ENCODE data around the gene RALGPS2.

- TF ChIP-seq, protein P1, sequence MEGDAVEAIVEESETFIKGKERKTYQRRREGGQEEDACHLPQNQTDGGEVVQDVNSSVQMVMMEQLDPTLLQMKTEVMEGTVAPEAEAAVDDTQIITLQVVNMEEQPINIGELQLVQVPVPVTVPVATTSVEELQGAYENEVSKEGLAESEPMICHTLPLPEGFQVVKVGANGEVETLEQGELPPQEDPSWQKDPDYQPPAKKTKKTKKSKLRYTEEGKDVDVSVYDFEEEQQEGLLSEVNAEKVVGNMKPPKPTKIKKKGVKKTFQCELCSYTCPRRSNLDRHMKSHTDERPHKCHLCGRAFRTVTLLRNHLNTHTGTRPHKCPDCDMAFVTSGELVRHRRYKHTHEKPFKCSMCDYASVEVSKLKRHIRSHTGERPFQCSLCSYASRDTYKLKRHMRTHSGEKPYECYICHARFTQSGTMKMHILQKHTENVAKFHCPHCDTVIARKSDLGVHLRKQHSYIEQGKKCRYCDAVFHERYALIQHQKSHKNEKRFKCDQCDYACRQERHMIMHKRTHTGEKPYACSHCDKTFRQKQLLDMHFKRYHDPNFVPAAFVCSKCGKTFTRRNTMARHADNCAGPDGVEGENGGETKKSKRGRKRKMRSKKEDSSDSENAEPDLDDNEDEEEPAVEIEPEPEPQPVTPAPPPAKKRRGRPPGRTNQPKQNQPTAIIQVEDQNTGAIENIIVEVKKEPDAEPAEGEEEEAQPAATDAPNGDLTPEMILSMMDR (conservative IDR thresholded peaks at IDR 0.05; ENCODE audit: low read depth in 2 of 2) = no peak
- TF ChIP-seq EZH2 (IDR thresholded peaks at IDR 0.05; ENCODE audit: low read depth, unreplicated experiment) (no peak), CREB1 (CRISPR knock-in tag; IDR thresholded peaks at IDR 0.05; ENCODE audit: low read depth) (no peak), EZH2phosphoT487 (IDR thresholded peaks at IDR 0.05; ENCODE audit: unreplicated experiment) (no peak), REST (IDR thresholded peaks at IDR 0.05; ENCODE audit: unreplicated experiment) (no peak), ZNF462 (CRISPR knock-in tag; IDR thresholded peaks at IDR 0.05) (no peak), POLR2AphosphoS5 (IDR thresholded peaks at IDR 0.05; ENCODE audit: low read depth) (no peak)
These were observed 183.3 kb downstream of the RALGPS2 start for GRCh38 chr1:178908358-178908757.

All from GM23338 (cell line).